H1 (cell line): Measurements from ENCODE around the gene ZNF595. TPM values are rescaled to one million over a fixed set of nuclear protein-coding genes. Genes with fewer than 3 reads are reported as not detected.

ENCODE experiments used
- ASH2L ChIP-seq: fragments of 200-600, 300-600 bp; sonication (generic); IDR thresholded peaks from one replicate; pipeline ENCODE4 v1.7.1; 2017; ENCODE audit warnings: low read length
- CBX8 ChIP-seq: fragments of 300-800, 300-1000 bp; sonication (generic); IDR thresholded peaks from 2 replicates; pipeline ENCODE4 v1.7.1; 2016; ENCODE audit warnings: low read depth, low read length, borderline replicate concordance
- CREB1 ChIP-seq: IDR thresholded peaks from 2 replicates; pipeline ENCODE4 v1.6.1; 2012; ENCODE audit warnings: inconsistent platforms
- FOSL1 ChIP-seq: IDR thresholded peaks from 2 replicates; pipeline ENCODE4 v1.6.1; 2011; ENCODE audit warnings: mild to moderate bottlenecking, low read depth, low read length, moderate library complexity; ENCODE audit not compliant: insufficient read depth
- JUND ChIP-seq: IDR thresholded peaks from 2 replicates; pipeline ENCODE4 v1.6.1; 2011; ENCODE audit warnings: mild to moderate bottlenecking, improper control_type of control experiment, low read length
- KDM5A ChIP-seq: fragments of 200-600 bp; IDR thresholded peaks from 2 replicates; pipeline ENCODE4 v1.7.1; 2012; ENCODE audit warnings: mild to moderate bottlenecking, low read length, inconsistent platforms, mixed read lengths
- NRF1 ChIP-seq: IDR thresholded peaks from 2 replicates; pipeline ENCODE4 v1.6.1; 2011; ENCODE audit warnings: mild to moderate bottlenecking, low read depth, low read length, improper control_type of control experiment
- POLR2A ChIP-seq, 2 experiments: IDR thresholded peaks; 1 replicate in 1 of 2; 2 replicates in 1 of 2; pipeline ENCODE4 v1.6.1; 2011; ENCODE audit warnings: low read depth in 2 of 2, low read length in 2 of 2, mild to moderate bottlenecking in 2 of 2; ENCODE audit errors: control extremely low read depth in 1 of 2
- POLR2AphosphoS5 ChIP-seq: IDR thresholded peaks from 2 replicates; pipeline ENCODE4 v1.6.1; 2011; ENCODE audit warnings: low read depth, low read length
- POU5F1 ChIP-seq: IDR thresholded peaks from 2 replicates; pipeline ENCODE4 v1.6.1; 2011; ENCODE audit warnings: low read depth, mild to moderate bottlenecking, low read length, moderate library complexity
- RAD21 ChIP-seq, 2 experiments: IDR thresholded peaks in 1 of 2; conservative IDR thresholded peaks in 1 of 2; 2 replicates each; pipeline ENCODE4 v1.6.1; 2011; ENCODE audit warnings: low read depth in 2 of 2, low read length in 2 of 2, improper control_type of control experiment in 1 of 2, inconsistent platforms in 1 of 2, mild to moderate bottlenecking in 1 of 2, moderate library complexity in 1 of 2
- RXRA ChIP-seq: IDR thresholded peaks from 2 replicates; pipeline ENCODE4 v1.6.1; 2011; ENCODE audit warnings: low read depth, mild to moderate bottlenecking, low read length, moderate library complexity; ENCODE audit not compliant: insufficient read depth
- SIN3A ChIP-seq, 2 experiments: IDR thresholded peaks in 1 of 2; conservative IDR thresholded peaks in 1 of 2; 2 replicates each; pipeline ENCODE4 v1.6.1; 2011 to 2012; ENCODE audit warnings: low read length in 2 of 2, improper control_type of control experiment in 1 of 2, low read depth in 1 of 2, mild to moderate bottlenecking in 1 of 2
- SIRT6 ChIP-seq: IDR thresholded peaks from one replicate; pipeline ENCODE4 v1.7.1; 2012; ENCODE audit warnings: low read length, inconsistent platforms
- SP4 ChIP-seq: IDR thresholded peaks from 2 replicates; pipeline ENCODE4 v1.6.1; 2012; ENCODE audit warnings: low read length, inconsistent platforms
- SUZ12 ChIP-seq: fragments of 200-600 bp; sonication (generic); IDR thresholded peaks from 2 replicates; pipeline ENCODE4 v1.6.1; 2012; ENCODE audit warnings: mild to moderate bottlenecking, inconsistent platforms, low read length, moderate library complexity, mixed read lengths
- TAF1 ChIP-seq: IDR thresholded peaks from 2 replicates; pipeline ENCODE4 v1.6.1; 2011; ENCODE audit warnings: mild to moderate bottlenecking, low read depth, low read length
- TCF12 ChIP-seq: IDR thresholded peaks from 2 replicates; pipeline ENCODE4 v1.6.1; 2011; ENCODE audit warnings: low read depth, mild to moderate bottlenecking, low read length
- polyA plus RNA-seq, 7 experiments: library from polyadenylated mRNA; depleted of rRNA in 3 of 7; stranded (reverse) in 5 of 7; unstranded in 2 of 7; fragments of >200 nt in 5 of 7; fragments of 200-250 nt in 2 of 7; gene quantifications; 1 replicate in 5 of 7; 2 replicates in 1 of 7; 4 replicates in 1 of 7; pipeline versions ENCODE4 v1.2.1 to v1.2.3, GENCODE V29; 2011 to 2013; ENCODE audit warnings: missing spikeins in 2 of 7, mixed read lengths in 2 of 7
- total RNA-seq: library from RNA; stranded (reverse); fragmentation: NEBNext Ultra II Directional; extraction: Animal tissue kit (Norgen Biotek cat#: 25700); gene quantifications from 2 replicates; pipeline ENCODE4 v1.2.1, GENCODE V29; 2021
- TF ChIP-seq, protein P1 (sequence below): IDR thresholded peaks from 2 replicates; pipeline ENCODE4 v1.6.1; 2011; ENCODE audit warnings: low read length, improper control_type of control experiment

The ZNF595 gene
- total and polyA plus RNA-seq, 2 of the 8 experiments (the other 6 are each of a cell fraction or from before 2014, with no cell fraction given) = 3.3 to 22.5 TPM

DNA sequence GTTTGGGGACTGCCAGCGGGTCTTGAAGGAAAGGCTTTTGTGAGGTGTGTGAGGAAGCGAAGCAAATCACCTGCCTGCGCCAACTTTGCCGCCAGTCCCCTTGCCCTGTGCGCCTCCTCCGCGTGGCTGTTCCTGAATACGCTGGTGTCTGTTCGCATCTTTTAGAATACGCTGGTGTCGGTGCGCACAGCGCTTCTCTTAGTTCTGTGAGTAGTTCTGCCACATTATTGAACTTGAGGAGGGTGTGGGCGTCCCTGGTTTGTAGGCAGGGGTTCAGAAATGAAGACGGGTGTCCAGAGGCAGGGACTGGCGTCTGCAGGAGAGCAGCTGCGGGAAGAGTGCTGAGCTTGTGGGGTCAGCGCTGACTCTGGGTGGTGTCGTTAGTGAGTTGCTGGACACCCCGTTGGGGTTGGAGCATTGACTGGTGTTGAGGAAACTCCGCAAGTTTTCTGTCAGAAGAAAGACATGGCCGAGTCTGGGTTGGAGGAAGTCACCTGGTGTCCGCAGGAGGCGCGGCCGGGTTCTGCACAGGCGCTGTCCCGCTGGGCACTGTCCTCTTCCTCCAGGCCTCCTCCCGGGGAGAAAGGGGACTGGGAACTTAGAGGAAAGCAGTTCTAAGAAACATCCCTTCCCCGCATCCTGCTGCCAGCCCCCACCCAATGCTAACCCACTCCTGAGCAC, 72.1 kb downstream of the ZNF595 start (continued):
- peak in 1 of 2 experiments; percentile 77; a peak in 2 of 4 replicates for TF ChIP-seq SIN3A (conservative IDR thresholded peaks at IDR 0.05 in 1 of 2, IDR thresholded peaks at IDR 0.05 in 1 of 2; ENCODE audit: low read depth in 1 of 2, low read length in 2 of 2)
- TF ChIP-seq ASH2L = no peak
- TF ChIP-seq TAF1 = peak; percentile 36; the same call in 1 of the 2 replicates
- TF ChIP-seq RAD21 (IDR thresholded peaks at IDR 0.05 in 1 of 2, conservative IDR thresholded peaks at IDR 0.05 in 1 of 2; ENCODE audit: low read depth in 2 of 2, low read length in 2 of 2) = peak in 1 of 2 experiments; percentile 10; a peak in 1 of 4 replicates
- TF ChIP-seq POLR2AphosphoS5 = peak; percentile 15; the same call in 1 of the 2 replicates
- no peak for TF ChIP-seq KDM5A
- no peak for TF ChIP-seq NRF1
- TF ChIP-seq POU5F1 = no peak
- TF ChIP-seq CREB1 = no peak
- no peak for TF ChIP-seq SP4
- TF ChIP-seq, protein P1, sequence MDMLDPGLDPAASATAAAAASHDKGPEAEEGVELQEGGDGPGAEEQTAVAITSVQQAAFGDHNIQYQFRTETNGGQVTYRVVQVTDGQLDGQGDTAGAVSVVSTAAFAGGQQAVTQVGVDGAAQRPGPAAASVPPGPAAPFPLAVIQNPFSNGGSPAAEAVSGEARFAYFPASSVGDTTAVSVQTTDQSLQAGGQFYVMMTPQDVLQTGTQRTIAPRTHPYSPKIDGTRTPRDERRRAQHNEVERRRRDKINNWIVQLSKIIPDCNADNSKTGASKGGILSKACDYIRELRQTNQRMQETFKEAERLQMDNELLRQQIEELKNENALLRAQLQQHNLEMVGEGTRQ = no peak
- no peak for TF ChIP-seq SIRT6
- no peak for TF ChIP-seq SUZ12
- no peak for TF ChIP-seq RXRA
- TF ChIP-seq POLR2A (IDR thresholded peaks at IDR 0.05; ENCODE audit: control extremely low read depth in 1 of 2, low read depth in 2 of 2, low read length in 2 of 2) = 0 out of 3 replicates have a peak, but pooled peaks of 1 of the 2 experiments have one; percentile 56
- no peak for TF ChIP-seq CBX8
- no peak for TF ChIP-seq JUND
- TF ChIP-seq FOSL1 = no peak
- no peak for TF ChIP-seq TCF12
